IMR-90 (cell line): Measurements from ENCODE around the gene NT5C. TPM values are rescaled to one million over a fixed set of nuclear protein-coding genes. Genes with fewer than 3 reads are reported as not detected.

Source experiments
- ATAC-seq: fragments of 200-7000 bp; cut with Tn5 transposase; 2 replicates; pipeline ENCODE4 v1.9.1; 2020; ENCODE audit warnings: low read depth, mild to moderate bottlenecking, moderate library complexity
- BruUV-seq: library from RNA; stranded (reverse); fragments of 400-500 nt; replicated peaks from 2 replicates; lab custom pipeline; 2021; lab: Mats Ljungman, UMichigan
- CTCF ChIA-PET: fragments of 300-600 bp; formaldehyde crosslinking; extraction: SDS; loops from one replicate; lab custom pipeline; 2021; ENCODE audit warnings: antibody characterized with exemption; lab: Yijun Ruan, JAX
- POLR2A ChIA-PET: fragments of 300-600 bp; sonication (Branson Sonifier 250); formaldehyde crosslinking; loops from one replicate; lab custom pipeline; 2022; ENCODE audit warnings: antibody characterized with exemption; ENCODE audit not compliant: unreplicated experiment; lab: Charles Lee
- DNase-seq: peaks from one replicate; pipeline ENCODE4 v3.0.0; 2013
- H2AFZ ChIP-seq: replicated peaks from 2 replicates; pipeline ENCODE3; 2013; ENCODE audit warnings: low read length, mild to moderate bottlenecking; ENCODE audit not compliant: poor library complexity
- H2AK5ac ChIP-seq: 2 replicates; pipeline ENCODE4 v1.6.1; 2013; ENCODE audit warnings: low read depth, low read length, inconsistent platforms
- H2AK9ac ChIP-seq: replicated peaks from 2 replicates; pipeline ENCODE3; 2013; ENCODE audit warnings: mild to moderate bottlenecking, low read depth, low read length, moderate library complexity; ENCODE audit not compliant: poor library complexity
- H2BK120ac ChIP-seq: 2 replicates; pipeline ENCODE4 v1.6.1; 2013; ENCODE audit warnings: low read depth, low read length, inconsistent platforms
- H2BK15ac ChIP-seq: 3 replicates; pipeline ENCODE4 v1.6.1; 2013; ENCODE audit warnings: low read depth, low read length, inconsistent platforms
- H2BK20ac ChIP-seq: 2 replicates; pipeline ENCODE4 v1.6.1; 2013; ENCODE audit warnings: low read depth, mild to moderate bottlenecking, inconsistent platforms, low read length, moderate library complexity
- H2BK5ac ChIP-seq: 2 replicates; pipeline ENCODE4 v1.6.1; 2013; ENCODE audit warnings: mild to moderate bottlenecking, low read depth, low read length, inconsistent platforms; ENCODE audit not compliant: poor library complexity, severe bottlenecking
- H3K14ac ChIP-seq: replicated peaks from 2 replicates; pipeline ENCODE4 v1.6.1; 2013; ENCODE audit warnings: low read depth, low read length, inconsistent platforms
- H3K18ac ChIP-seq: 2 replicates; pipeline ENCODE4 v1.6.1; 2013; ENCODE audit warnings: low read depth, low read length, control low read depth
- H3K23ac ChIP-seq: 2 replicates; pipeline ENCODE4 v1.6.1; 2013; ENCODE audit warnings: low read depth, low read length, inconsistent platforms
- H3K27ac ChIP-seq: 2 replicates; pipeline ENCODE4 v1.5.1; 2013; ENCODE audit warnings: mild to moderate bottlenecking, control low read depth, low read length; ENCODE audit not compliant: insufficient read depth
- H3K27me3 ChIP-seq: 2 replicates; pipeline ENCODE4 v1.6.1; 2013; ENCODE audit warnings: low read length; ENCODE audit not compliant: control insufficient read depth, insufficient read depth
- H3K36me3 ChIP-seq: 2 replicates; pipeline ENCODE4 v1.6.1; 2013; ENCODE audit warnings: low read length, mixed read lengths; ENCODE audit not compliant: control insufficient read depth, insufficient read depth
- H3K4ac ChIP-seq: 2 replicates; pipeline ENCODE4 v1.6.1; 2013; ENCODE audit warnings: low read depth, low read length, inconsistent platforms
- H3K4me1 ChIP-seq: 2 replicates; pipeline ENCODE4 v1.6.1; 2013; ENCODE audit warnings: low read length, mixed read lengths; ENCODE audit not compliant: control insufficient read depth, insufficient read depth
- H3K4me2 ChIP-seq: 2 replicates; pipeline ENCODE4 v1.6.1; 2013; ENCODE audit warnings: low read depth, mild to moderate bottlenecking, control low read depth, low read length, moderate library complexity
- H3K4me3 ChIP-seq: 2 replicates; pipeline ENCODE4 v1.5.1; 2013; ENCODE audit warnings: low read depth, mild to moderate bottlenecking, control low read depth, low read length, moderate library complexity; ENCODE audit not compliant: insufficient read depth
- H3K56ac ChIP-seq: 2 replicates; pipeline ENCODE4 v1.6.1; 2013; ENCODE audit warnings: low read length, inconsistent platforms; ENCODE audit not compliant: insufficient read depth; ENCODE audit errors: extremely low read depth
- H3K79me1 ChIP-seq, 2 experiments: 2 replicates each; pipeline ENCODE4 v1.6.1; 2013; ENCODE audit warnings: low read length in 2 of 2, inconsistent platforms in 1 of 2, low read depth in 1 of 2
- H3K9ac ChIP-seq: 2 replicates; pipeline ENCODE4 v1.6.1; 2013; ENCODE audit warnings: low read depth, low read length, control low read depth
- H3K9me1 ChIP-seq: 2 replicates; pipeline ENCODE4 v1.6.1; 2013; ENCODE audit warnings: low read length, inconsistent platforms; ENCODE audit not compliant: insufficient read depth
- H3K9me3 ChIP-seq: 2 replicates; pipeline ENCODE4 v1.6.1; 2013; ENCODE audit warnings: low read length; ENCODE audit not compliant: control insufficient read depth, insufficient read depth
- H4K20me1 ChIP-seq: 2 replicates; pipeline ENCODE4 v1.6.1; 2013; ENCODE audit warnings: low read length, inconsistent platforms; ENCODE audit not compliant: insufficient read depth
- H4K5ac ChIP-seq: 2 replicates; pipeline ENCODE4 v1.6.1; 2013; ENCODE audit warnings: mild to moderate bottlenecking, low read depth, low read length, control low read depth
- H4K8ac ChIP-seq, 2 experiments: 2 replicates each; pipeline ENCODE4 v1.6.1; 2013; ENCODE audit warnings: low read depth in 2 of 2, low read length in 2 of 2, control low read depth in 1 of 2, inconsistent platforms in 1 of 2
- H4K91ac ChIP-seq: 2 replicates; pipeline ENCODE4 v1.6.1; 2013; ENCODE audit warnings: low read depth, low read length, inconsistent platforms; ENCODE audit not compliant: insufficient read depth
- BHLHE40 ChIP-seq: fragments of 150-350 bp; IDR thresholded peaks from 2 replicates; pipeline ENCODE4 v1.6.1; 2016; ENCODE audit warnings: mild to moderate bottlenecking, low read depth, low read length
- CEBPB ChIP-seq: IDR thresholded peaks from 2 replicates; pipeline ENCODE4 v1.6.1; 2012; ENCODE audit warnings: low read depth, low read length, improper control_type of control experiment
- CHD1 ChIP-seq: IDR thresholded peaks from 2 replicates; pipeline ENCODE4 v1.6.1; 2012; ENCODE audit warnings: low read depth, low read length, improper control_type of control experiment
- CTCF ChIP-seq: conservative IDR thresholded peaks from 2 replicates; pipeline ENCODE4 v1.5.1; 2012; ENCODE audit warnings: mild to moderate bottlenecking, low read depth, low read length, improper control_type of control experiment
- ELK1 ChIP-seq: fragments of 150-350 bp; IDR thresholded peaks from 2 replicates; pipeline ENCODE4 v1.6.1; 2016; ENCODE audit warnings: low read depth, mild to moderate bottlenecking, low read length, moderate library complexity, borderline replicate concordance
- FOS ChIP-seq: fragments of 150-350 bp; IDR thresholded peaks from 2 replicates; pipeline ENCODE4 v1.6.1; 2016; ENCODE audit warnings: low read depth, low read length
- MAZ ChIP-seq: IDR thresholded peaks from 2 replicates; pipeline ENCODE4 v1.6.1; 2012; ENCODE audit warnings: low read depth, mild to moderate bottlenecking, low read length, improper control_type of control experiment, moderate library complexity, borderline replicate concordance
- MXI1 ChIP-seq: IDR thresholded peaks from 2 replicates; pipeline ENCODE4 v1.6.1; 2012; ENCODE audit warnings: low read depth, mild to moderate bottlenecking, low read length, moderate library complexity, borderline replicate concordance
- NFE2L2 ChIP-seq: fragments of 150-350 bp; IDR thresholded peaks from 2 replicates; pipeline ENCODE4 v1.6.1; 2016; ENCODE audit warnings: low read depth, mild to moderate bottlenecking, low read length
- POLR2A ChIP-seq: IDR thresholded peaks from 2 replicates; pipeline ENCODE4 v1.6.1; 2012; ENCODE audit warnings: mild to moderate bottlenecking, low read depth, low read length
- RAD21 ChIP-seq: IDR thresholded peaks from 2 replicates; pipeline ENCODE4 v1.6.1; 2012; ENCODE audit warnings: low read length, improper control_type of control experiment
- RCOR1 ChIP-seq: IDR thresholded peaks from 2 replicates; pipeline ENCODE4 v1.6.1; 2012; ENCODE audit warnings: mild to moderate bottlenecking, low read length, improper control_type of control experiment; ENCODE audit not compliant: insufficient replicate concordance
- SMC3 ChIP-seq: fragments of 150-350 bp; IDR thresholded peaks from 2 replicates; pipeline ENCODE4 v1.6.1; 2016; ENCODE audit warnings: low read depth, mild to moderate bottlenecking, antibody characterized with exemption, low read length, moderate library complexity
- USF2 ChIP-seq: fragments of 150-350 bp; IDR thresholded peaks from 2 replicates; pipeline ENCODE4 v1.6.1; 2017; ENCODE audit warnings: mild to moderate bottlenecking, antibody characterized with exemption, low read length, low read depth
- WGBS, 2 experiments: methylation state at CpG; one replicate each; pipeline versions ENCODE4 v1.1.5 to v1.1.7; 2013; ENCODE audit warnings: missing lambda C conversion rate in 2 of 2; ENCODE audit not compliant: insufficient read length in 1 of 2; ENCODE audit errors: extremely low coverage in 2 of 2; 5-methylcytosine and 5-hydroxymethylcytosine counted together
- dilution Hi-C: fragments of 300-500 bp; cut with HindIII; formaldehyde crosslinking; loops from one replicate; pipeline ENCODE4 v1.14.3; 2018; ENCODE audit warnings: low sequenced_read_pairs; ENCODE audit not compliant: unreplicated experiment
- in situ Hi-C: fragments of 300-500 bp; cut with MboI; formaldehyde crosslinking; loops from 3 replicates; pipeline ENCODE4 v1.14.3; 2019; ENCODE audit warnings: low sequenced_read_pairs, inconsistent platforms, mixed read lengths
- intact Hi-C: fragments of 100-400 bp; cut with micrococcal nuclease; formaldehyde crosslinking; loops from 2 replicates; pipeline ENCODE4 v1.10.0; 2022
- polyA plus RNA-seq, 3 experiments: library from polyadenylated mRNA; depleted of rRNA; stranded (reverse); fragments of >200 nt; gene quantifications; 2 replicates each; pipeline ENCODE4 v1.2.3, GENCODE V29; 2012; ENCODE audit warnings: low replicate concordance in 1 of 3
- total RNA-seq: library from RNA; depleted of rRNA; stranded (reverse); fragments of >200 nt; gene quantifications from 2 replicates; pipeline ENCODE4 v1.2.3, GENCODE V29; 2012

NT5C gene
- total and polyA plus RNA-seq, 2 of the 4 experiments (the other 2 are of a cell fraction), result 24.0 to 44.6 TPM

- DNase-seq (no peak), ATAC-seq (no peak)
- POLR2A ChIA-PET, result no interaction called here
- in situ Hi-C loops (no loop called here), dilution Hi-C loops (no loop called here), intact Hi-C loops (no loop called here)
- CTCF ChIA-PET, result interaction anchor here (0.6 kb wide), 1 partner anchor 53 kb away, joined by 6 read pairs; no protein-coding TSS in a partner anchor
- BruUV-seq, result no TSS peak
- Histone ChIP-seq H3K4me1 (peaks cover 4% of the 10 kb centered on the region; the same call in 1 of the 2 replicates), H3K79me1 (peaks cover 15 to 37% of the 10 kb centered on the region in 2 experiments), H3K9me3 (no peaks in the 10 kb centered on the region), H3K4me2 (no peak overlapping the region), H4K8ac (no peak overlapping the region), H3K4me3 (no peak overlapping the region), H3K56ac (no peak overlapping the region), H3K36me3 (peaks cover 10% of the 10 kb centered on the region), H2BK15ac (no peak overlapping the region), H2BK5ac (no peak overlapping the region), H3K14ac (no peak overlapping the region), H3K23ac (no peak overlapping the region), H3K27ac (no peak overlapping the region), H4K5ac (no peak overlapping the region), H2BK20ac (no peak overlapping the region), H2AFZ (no peak overlapping the region), H2AK9ac (no peak overlapping the region), H3K27me3 (no peaks in the 10 kb centered on the region), H4K91ac (no peak overlapping the region), H3K9ac (no peak overlapping the region), H3K18ac (no peak overlapping the region), H2BK120ac (no peak overlapping the region), H2AK5ac (no peak overlapping the region), H3K9me1 (no peaks in the 10 kb centered on the region), H4K20me1 (no peaks in the 10 kb centered on the region; the same call in 1 of the 2 replicates), H3K4ac (no peak overlapping the region)
- TF ChIP-seq POLR2A (no peak), USF2 (no peak), SMC3 (no peak), ELK1 (no peak), CTCF (no peak), BHLHE40 (no peak), FOS (no peak), CEBPB (no peak), RAD21 (no peak), RCOR1 (no peak), MAZ (no peak), MXI1 (no peak), NFE2L2 (no peak), CHD1 (no peak)
- no CpG with 5 or more reads among the region's 9 CpGs for WGBS, 2 experiments
These were observed 14.8 kb downstream of the NT5C start for GRCh38 chr17:75116737-75117136.
